HCT116 (cell line): ENCODE data around the gene CARD18. TPM values are rescaled to one million over a fixed set of nuclear protein-coding genes. Genes with fewer than 3 reads are reported as not detected.

Experiments
- total RNA-seq: library from RNA; stranded (reverse); gene quantifications from one replicate; pipeline ENCODE4 v1.2.1, GENCODE V29; 2021; ENCODE audit not compliant: unreplicated experiment

The CARD18 gene
- total RNA-seq, 1 experiment from 2014 or later: not detected

Other genes with a start within 250 kb of the CARD18 start
- gene CASP12, start 241.3 kb downstream of the CARD18 start, total RNA-seq: not detected
- 21.1 TPM for gene CASP4, start 171.2 kb downstream of the CARD18 start, total RNA-seq
- gene CASP5, start 116.6 kb downstream of the CARD18 start, total RNA-seq: not detected
- gene CASP1, start 104.6 kb downstream of the CARD18 start, total RNA-seq: not detected
- not detected for gene CARD16, start 94.4 kb downstream of the CARD18 start, total RNA-seq